ENCODE data around the gene STX8. TPM values are rescaled to one million over a fixed set of nuclear protein-coding genes. Genes with fewer than 3 reads are reported as not detected.
A peak's percentile ranks its signal among the peaks of the same experiment; 100 is the strongest.

Gene STX8
- total and polyA plus RNA-seq, 12 donors, result 53.3 to 80.1 (median 63.9) TPM

- 56 to 67% methylated on average over 16 of the region's 16 CpGs for WGBS, 2 donors
- H3K27ac ChIP-seq, result peak overlapping the region in 8 of 10 donors; percentile 95 to 100 (median 98)
- H3K4me1 ChIP-seq, result peaks cover 12 to 51% (median 40%) of the 10 kb centered on the region in 9 donors
- TF ChIP-seq, protein P1, sequence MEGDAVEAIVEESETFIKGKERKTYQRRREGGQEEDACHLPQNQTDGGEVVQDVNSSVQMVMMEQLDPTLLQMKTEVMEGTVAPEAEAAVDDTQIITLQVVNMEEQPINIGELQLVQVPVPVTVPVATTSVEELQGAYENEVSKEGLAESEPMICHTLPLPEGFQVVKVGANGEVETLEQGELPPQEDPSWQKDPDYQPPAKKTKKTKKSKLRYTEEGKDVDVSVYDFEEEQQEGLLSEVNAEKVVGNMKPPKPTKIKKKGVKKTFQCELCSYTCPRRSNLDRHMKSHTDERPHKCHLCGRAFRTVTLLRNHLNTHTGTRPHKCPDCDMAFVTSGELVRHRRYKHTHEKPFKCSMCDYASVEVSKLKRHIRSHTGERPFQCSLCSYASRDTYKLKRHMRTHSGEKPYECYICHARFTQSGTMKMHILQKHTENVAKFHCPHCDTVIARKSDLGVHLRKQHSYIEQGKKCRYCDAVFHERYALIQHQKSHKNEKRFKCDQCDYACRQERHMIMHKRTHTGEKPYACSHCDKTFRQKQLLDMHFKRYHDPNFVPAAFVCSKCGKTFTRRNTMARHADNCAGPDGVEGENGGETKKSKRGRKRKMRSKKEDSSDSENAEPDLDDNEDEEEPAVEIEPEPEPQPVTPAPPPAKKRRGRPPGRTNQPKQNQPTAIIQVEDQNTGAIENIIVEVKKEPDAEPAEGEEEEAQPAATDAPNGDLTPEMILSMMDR (IDR thresholded peaks at IDR 0.05), result no peak
- intact Hi-C loops (cut with DNase I), result loop anchor here in 1 of 10 donors (5.0 kb wide), 1 partner anchor 45 kb away; no protein-coding TSS in a partner anchor
- H3K4me3 ChIP-seq, result no peak overlapping the region
- H3K27me3 ChIP-seq, result no peaks in the 10 kb centered on the region
- DNase-seq (no peak), ATAC-seq (no peak)
- no peaks in the 10 kb centered on the region for H3K9me3 ChIP-seq
- no peaks in the 10 kb centered on the region for H3K36me3 ChIP-seq
These were observed 333.1 kb downstream of the STX8 start for GRCh38 chr17:9242497-9242881.

- Histone ChIP-seq H3K36me3 (no peaks in the 10 kb centered on the region), H3K4me1 (peaks cover 12 to 51% (median 40%) of the 10 kb centered on the region in 9 donors), H3K27ac (peak overlapping the region; percentile 94 to 100 (median 98)), H3K9me3 (no peaks in the 10 kb centered on the region), H3K27me3 (no peaks in the 10 kb centered on the region), H3K4me3 (no peak overlapping the region)
- intact Hi-C loops (cut with DNase I), result loop anchor here in 1 of 10 donors (5.0 kb wide), 1 partner anchor 45 kb away; no protein-coding TSS in a partner anchor
- WGBS, 2 donors, result 51 to 65% methylated on average over 16 of the region's 16 CpGs
- TF ChIP-seq, protein P1 (IDR thresholded peaks at IDR 0.05), result no peak
- ATAC-seq, result peak in 4 of 8 donors; percentile 6 to 26 (median 8)
- DNase-seq, result peak in 1 of 2 donors; percentile 26
These were observed 333.7 kb downstream of the STX8 start for GRCh38 chr17:9241774-9242496.

DNA sequence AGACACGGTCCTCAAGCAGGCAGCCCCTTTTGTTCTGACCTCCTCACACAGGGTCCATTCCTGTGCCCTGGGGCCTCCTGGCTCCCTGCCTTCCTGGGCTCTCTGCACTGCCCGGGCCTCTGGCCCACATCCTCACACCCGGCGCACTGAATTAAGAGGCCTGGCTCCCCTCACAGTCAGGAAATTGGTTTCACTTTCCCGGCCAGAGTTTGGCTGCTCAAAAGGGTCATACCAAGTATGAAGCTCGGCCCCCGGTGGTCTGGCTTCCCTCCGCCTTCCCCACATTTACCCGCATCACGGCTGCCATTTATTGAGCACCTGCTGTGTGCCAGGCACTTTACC, 334.3 kb downstream of the STX8 start:
- Histone ChIP-seq H3K4me3 (peak overlapping the region in 1 of 10 donors; percentile 62), H3K27me3 (no peaks in the 10 kb centered on the region), H3K9me3 (no peaks in the 10 kb centered on the region), H3K27ac (peak overlapping the region; percentile 94 to 100 (median 98)), H3K4me1 (peaks cover 12 to 51% (median 40%) of the 10 kb centered on the region in 9 donors), H3K36me3 (no peaks in the 10 kb centered on the region)
- intact Hi-C loops (cut with DNase I), result loop anchor here in 1 of 10 donors (5.0 kb wide), 1 partner anchor 46 kb away; no protein-coding TSS in a partner anchor
- 20 to 31% methylated on average over 10 of the region's 10 CpGs for WGBS, 2 donors
- peak; percentile 58 to 65 for DNase-seq
- ATAC-seq, result peak; percentile 13 to 74 (median 45)
- TF ChIP-seq, protein P1 (IDR thresholded peaks at IDR 0.05), result no peak

DNA sequence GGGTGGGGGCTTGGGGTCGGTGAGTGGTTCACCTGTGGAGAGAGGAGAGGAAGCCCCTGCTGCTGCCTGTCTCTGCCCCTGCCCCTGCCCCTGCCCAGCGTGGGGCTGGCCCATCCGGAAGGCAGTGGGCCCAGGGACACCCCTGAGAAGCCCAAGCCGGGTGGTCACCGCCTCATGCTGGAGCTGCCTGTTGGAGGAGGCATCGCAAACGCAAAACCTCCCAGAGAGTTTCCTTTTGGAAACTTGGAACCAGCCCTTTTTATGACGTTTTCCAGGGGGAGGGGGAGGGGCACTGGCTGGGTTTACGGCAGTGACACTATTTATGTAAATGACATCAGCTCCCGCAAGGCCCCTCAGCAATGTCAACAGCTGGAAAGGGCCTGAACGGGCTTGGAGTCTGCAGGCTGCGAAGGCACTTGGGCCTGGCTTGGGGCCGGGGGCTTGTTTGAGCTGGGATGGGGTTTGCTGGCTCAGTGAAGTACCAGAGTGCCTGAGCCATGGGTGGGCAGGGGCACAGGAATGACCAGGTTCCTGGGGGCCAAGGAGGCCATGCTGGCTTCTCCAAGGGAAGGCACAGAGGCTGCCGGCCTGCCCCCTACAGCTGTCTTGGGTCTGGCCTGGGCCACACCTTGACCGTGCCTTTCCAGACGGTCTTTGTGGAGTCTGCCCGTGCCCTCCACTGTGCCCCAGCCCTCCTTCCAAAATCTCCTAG, 334.8 kb downstream of the STX8 start:
- TF ChIP-seq, protein P1 (IDR thresholded peaks at IDR 0.05), result no peak
- peak; percentile 74 to 95 for DNase-seq
- Histone ChIP-seq H3K27ac (peak overlapping the region; percentile 94 to 100 (median 98)), H3K4me1 (peaks cover 12 to 51% (median 40%) of the 10 kb centered on the region in 9 donors), H3K9me3 (no peaks in the 10 kb centered on the region), H3K4me3 (peak overlapping the region; percentile 25 to 83 (median 61)), H3K27me3 (no peaks in the 10 kb centered on the region), H3K36me3 (no peaks in the 10 kb centered on the region)
- 16 to 19% methylated on average over 17 of the region's 17 CpGs for WGBS, 2 donors
- intact Hi-C loops (cut with DNase I), result loop anchor here in 1 of 10 donors (5.0 kb wide), 1 partner anchor 46 kb away; no protein-coding TSS in a partner anchor
- peak; percentile 70 to 91 (median 84) for ATAC-seq
